CD4-positive, alpha-beta memory T cell (primary cell): Measurements from ENCODE around the gene GPX2. TPM values are rescaled to one million over a fixed set of nuclear protein-coding genes. Genes with fewer than 3 reads are reported as not detected.

Experiments used
- CTCF ChIA-PET: fragments of 350-600 bp; sonication (Branson Sonifier 250); formaldehyde crosslinking; loops from one replicate; lab custom pipeline; 2021; ENCODE audit warnings: inconsistent platforms; ENCODE audit not compliant: partially characterized antibody; lab: Charles Lee
- POLR2A ChIA-PET: fragments of 350-600 bp; sonication (Branson Sonifier 250); formaldehyde crosslinking; loops from one replicate; lab custom pipeline; 2021; ENCODE audit not compliant: partially characterized antibody; lab: Charles Lee
- DNase-seq, 5 donors: peaks; one replicate each; pipeline versions ENCODE4 v3.0.0 to v3.0.0-alpha.2; 2020 to 2022; ENCODE audit warnings: mixed read lengths in 1 of 5
- H3K27ac ChIP-seq: one replicate; pipeline ENCODE4 v1.7.0; 2013; ENCODE audit warnings: low read depth, low read length
- H3K27me3 ChIP-seq: 2 replicates; pipeline ENCODE4 v1.7.0; 2013; ENCODE audit warnings: mild to moderate bottlenecking, low read length, moderate library complexity; ENCODE audit not compliant: insufficient read depth
- H3K36me3 ChIP-seq: 2 replicates; pipeline ENCODE4 v1.7.0; 2013; ENCODE audit warnings: mild to moderate bottlenecking, low read length, moderate library complexity; ENCODE audit not compliant: insufficient read depth
- H3K4me1 ChIP-seq: 2 replicates; pipeline ENCODE4 v1.7.0; 2013; ENCODE audit warnings: mild to moderate bottlenecking, low read length, moderate library complexity; ENCODE audit not compliant: insufficient read depth
- H3K4me3 ChIP-seq, 2 donors: one replicate each; pipeline ENCODE4 v1.7.0; 2013; ENCODE audit warnings: low read length in 2 of 2, mild to moderate bottlenecking in 1 of 2
- H3K9me3 ChIP-seq, 2 donors: one replicate each; pipeline ENCODE4 v1.7.0; 2013; ENCODE audit warnings: low read length in 2 of 2, control low read depth in 1 of 2; ENCODE audit not compliant: control insufficient read depth in 1 of 2
- H3K27ac Mint-ChIP-seq, 7 donors: one replicate each; pipeline ENCODE4 v1.8.0; 2020 to 2021; ENCODE audit warnings: mixed read lengths in 7 of 7, mild to moderate bottlenecking in 6 of 7, inconsistent platforms in 3 of 7, moderate library complexity in 3 of 7
- H3K27me3 Mint-ChIP-seq, 2 donors: one replicate each; pipeline ENCODE4 v1.8.0; 2020 to 2021; ENCODE audit warnings: mixed read lengths in 2 of 2
- H3K36me3 Mint-ChIP-seq, 2 donors: one replicate each; pipeline ENCODE4 v1.8.0; 2020 to 2021; ENCODE audit warnings: mixed read lengths in 2 of 2, inconsistent platforms in 1 of 2, mild to moderate bottlenecking in 1 of 2
- H3K4me1 Mint-ChIP-seq, 4 donors: one replicate each; pipeline ENCODE4 v1.8.0; 2020 to 2021; ENCODE audit warnings: mixed read lengths in 4 of 4, mild to moderate bottlenecking in 1 of 4
- H3K4me3 Mint-ChIP-seq, 8 donors: one replicate each; pipeline ENCODE4 v1.8.0; 2020 to 2021; ENCODE audit warnings: mixed read lengths in 8 of 8, mild to moderate bottlenecking in 7 of 8, moderate library complexity in 6 of 8, inconsistent platforms in 3 of 8
- H3K9me3 Mint-ChIP-seq, 8 donors: one replicate each; pipeline ENCODE4 v1.8.0; 2020 to 2021; ENCODE audit warnings: mixed read lengths in 8 of 8, mild to moderate bottlenecking in 5 of 8, inconsistent platforms in 3 of 8, moderate library complexity in 1 of 8
- intact Hi-C: fragments of 100-400 bp; cut with micrococcal nuclease; formaldehyde crosslinking; loops from one replicate; pipeline ENCODE4 v1.15.1; 2023
- polyA plus RNA-seq, 2 donors: library from polyadenylated mRNA; unstranded; fragments of 300-500 nt; fragmentation: Illumina TruSeq; gene quantifications; one replicate each; pipeline ENCODE4 v1.2.3, GENCODE V29; 2021
- total RNA-seq, 2 experiments: library from RNA; stranded (reverse); gene quantifications; one replicate each; pipeline ENCODE4 v1.2.3, GENCODE V29; 2021

GPX2 gene
- total and polyA plus RNA-seq, 4 experiments from 2014 or later, result not detected

GRCh38 chr14:64944041-64944440 is 1.5 kb upstream of the GPX2 start:
- Mint-ChIP-seq H3K4me1 (peaks cover 28 to 63% (median 41%) of the 10 kb centered on the region in 4 donors), H3K4me3 (no peak overlapping the region), H3K27ac (peak overlapping the region in 4 of 7 donors; percentile 35 to 68 (median 62)), H3K9me3 (no peaks in the 10 kb centered on the region), H3K36me3 (peaks cover 36 to 72% of the 10 kb centered on the region in 2 donors), H3K27me3 (no peaks in the 10 kb centered on the region)
- Histone ChIP-seq H3K4me3 (no peak overlapping the region), H3K36me3 (peaks cover 10% of the 10 kb centered on the region), H3K27me3 (no peaks in the 10 kb centered on the region), H3K27ac (no peak overlapping the region), H3K4me1 (no peaks in the 10 kb centered on the region), H3K9me3 (no peaks in the 10 kb centered on the region)
- CTCF ChIA-PET, result interaction anchor here (1.2 to 2.0 kb wide), 2 partner anchors 9 to 12 kb away, joined by 4 to 8 read pairs; no protein-coding TSS in a partner anchor
- intact Hi-C loops, result no loop called here
- no peak for DNase-seq
- POLR2A ChIA-PET, result interaction anchor here (1.1 to 1.2 kb wide), 2 partner anchors 29 to 52 kb away, joined by 3 read pairs; no protein-coding TSS in a partner anchor

DNA sequence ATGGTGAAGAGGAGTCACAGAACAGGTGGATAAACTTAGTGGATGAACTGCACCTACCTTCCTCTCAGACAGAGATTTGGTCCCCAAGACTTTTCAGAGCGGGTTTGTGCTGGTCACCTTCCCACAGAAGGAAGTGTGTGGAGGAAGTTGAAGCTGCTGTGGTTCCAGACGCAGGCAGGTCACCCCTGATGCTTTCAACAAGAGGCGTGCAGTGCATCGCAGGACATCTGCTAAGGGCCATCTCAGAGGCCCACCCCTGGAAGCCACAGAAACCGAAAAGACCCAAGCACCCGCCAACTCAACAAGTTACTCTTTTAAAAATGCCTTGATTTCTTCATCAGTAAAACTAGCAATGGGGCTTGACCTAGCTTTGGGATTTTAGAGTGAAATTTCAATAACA is 1.0 kb upstream of the GPX2 start:
- intact Hi-C loops, result no loop called here
- peaks cover 12% of the 10 kb centered on the region for H3K36me3 ChIP-seq
- no peaks in the 10 kb centered on the region for H3K27me3 Mint-ChIP-seq
- ChIA-PET POLR2A (interaction anchor here (1.1 to 1.2 kb wide), 2 partner anchors 29 to 52 kb away, joined by 3 read pairs; no protein-coding TSS in a partner anchor), CTCF (interaction anchor here (1.2 to 2.0 kb wide), 2 partner anchors 9 to 12 kb away, joined by 4 to 8 read pairs; no protein-coding TSS in a partner anchor)
- peaks cover 36 to 73% of the 10 kb centered on the region in 2 donors for H3K36me3 Mint-ChIP-seq
- no peak overlapping the region for H3K4me3 ChIP-seq
- no peaks in the 10 kb centered on the region for H3K4me1 ChIP-seq
- H3K4me1 Mint-ChIP-seq, result peaks cover 30 to 67% (median 46%) of the 10 kb centered on the region in 4 donors
- H3K27me3 ChIP-seq, result no peaks in the 10 kb centered on the region
- no peak for DNase-seq
- no peaks in the 10 kb centered on the region for H3K9me3 ChIP-seq
- H3K27ac ChIP-seq, result no peak overlapping the region
- no peak overlapping the region for H3K4me3 Mint-ChIP-seq
- no peaks in the 10 kb centered on the region for H3K9me3 Mint-ChIP-seq
- peak overlapping the region in 4 of 7 donors; percentile 2 to 78 (median 66) for H3K27ac Mint-ChIP-seq

GRCh38 chr14:64940336-64940910 is 2.1 kb downstream of the GPX2 start:
- no peak overlapping the region for H3K4me3 Mint-ChIP-seq
- Histone ChIP-seq H3K4me3 (no peak overlapping the region), H3K27ac (no peak overlapping the region), H3K36me3 (peaks cover 17% of the 10 kb centered on the region), H3K9me3 (no peaks in the 10 kb centered on the region), H3K27me3 (no peaks in the 10 kb centered on the region), H3K4me1 (peaks cover 10% of the 10 kb centered on the region)
- H3K27ac Mint-ChIP-seq, result peak overlapping the region; percentile 42 to 83 (median 72)
- peaks cover 36 to 82% (median 61%) of the 10 kb centered on the region in 4 donors for H3K4me1 Mint-ChIP-seq
- POLR2A ChIA-PET, result interaction anchor here (1.9 kb wide), 1 partner anchor 13 kb away, joined by 5 read pairs; no protein-coding TSS in a partner anchor
- no peak for DNase-seq
- intact Hi-C loops, result no loop called here
- H3K9me3 Mint-ChIP-seq, result no peaks in the 10 kb centered on the region
- H3K36me3 Mint-ChIP-seq, result peaks cover 45 to 82% of the 10 kb centered on the region in 2 donors
- CTCF ChIA-PET, result interaction anchor here (0.6 to 1.9 kb wide), 5 partner anchors 11 to 46 kb away, joined by 3 to 5 read pairs (median 3); partner anchors contain the start of gene FNTB
- H3K27me3 Mint-ChIP-seq, result no peaks in the 10 kb centered on the region

- Mint-ChIP-seq H3K36me3 (peaks cover 49 to 81% of the 10 kb centered on the region in 2 donors), H3K27me3 (no peaks in the 10 kb centered on the region), H3K4me1 (peaks cover 38 to 82% (median 63%) of the 10 kb centered on the region in 4 donors), H3K4me3 (no peak overlapping the region), H3K9me3 (no peaks in the 10 kb centered on the region), H3K27ac (peak overlapping the region in 6 of 7 donors; percentile 21 to 76 (median 66))
- CTCF ChIA-PET, result interaction anchor here (0.6 to 1.9 kb wide), 4 partner anchors 11 to 47 kb away, joined by 3 to 5 read pairs (median 4); partner anchors contain the start of gene FNTB
- POLR2A ChIA-PET, result interaction anchor here (0.6 to 1.9 kb wide), 2 partner anchors 12 to 30 kb away, joined by 3 to 5 read pairs; no protein-coding TSS in a partner anchor
- no peaks in the 10 kb centered on the region for H3K27me3 ChIP-seq
- intact Hi-C loops, result no loop called here
- no peak for DNase-seq
- no peaks in the 10 kb centered on the region for H3K9me3 ChIP-seq
- H3K4me3 ChIP-seq, result no peak overlapping the region
- peaks cover 15% of the 10 kb centered on the region for H3K4me1 ChIP-seq
- H3K36me3 ChIP-seq, result peaks cover 18% of the 10 kb centered on the region
- no peak overlapping the region for H3K27ac ChIP-seq
These were observed 2.7 kb downstream of the GPX2 start for GRCh38 chr14:64939817-64940190.

DNA sequence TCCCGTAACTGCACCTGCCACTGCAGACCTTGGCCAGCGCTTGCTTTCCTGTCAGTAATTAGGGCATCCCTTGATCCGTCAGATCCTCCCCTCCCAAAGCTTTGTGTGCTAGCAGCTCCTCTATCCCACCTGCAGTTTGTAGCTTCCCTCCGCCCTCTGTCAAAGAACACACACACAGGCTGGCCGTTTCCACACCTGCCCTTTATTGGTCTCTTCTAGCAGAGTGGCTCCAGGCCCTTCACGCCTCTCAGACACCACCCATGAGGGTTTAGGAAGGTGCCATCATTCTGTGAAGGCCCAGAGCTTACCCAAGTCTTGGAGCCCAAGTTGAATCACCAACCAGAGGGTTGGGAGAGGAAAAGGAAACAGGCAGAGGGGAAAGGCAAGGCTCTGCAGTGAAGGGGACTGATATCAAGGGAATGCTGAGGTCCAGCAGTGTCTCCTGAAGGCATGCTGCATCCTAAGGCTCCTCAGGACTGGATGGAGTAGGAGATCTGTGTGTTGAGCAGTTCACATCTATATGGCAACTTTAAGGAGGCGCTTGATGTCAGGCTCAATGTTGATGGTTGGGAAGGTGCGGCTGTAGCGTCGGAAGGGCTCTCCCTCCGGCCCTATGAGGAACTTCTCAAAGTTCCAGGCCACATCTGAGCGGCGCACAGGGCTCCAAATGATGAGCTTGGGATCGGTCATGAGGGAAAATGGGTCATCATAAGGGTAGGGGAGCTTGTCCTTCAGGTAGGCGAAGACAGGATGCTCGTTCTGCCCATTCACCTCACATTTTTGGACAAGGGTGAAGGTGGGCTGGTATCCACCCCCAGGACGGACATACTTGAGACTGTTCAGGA is 3.4 kb downstream of the GPX2 start:
- Histone ChIP-seq H3K4me3 (no peak overlapping the region), H3K27ac (no peak overlapping the region), H3K27me3 (no peaks in the 10 kb centered on the region), H3K9me3 (no peaks in the 10 kb centered on the region), H3K4me1 (peaks cover 17% of the 10 kb centered on the region), H3K36me3 (peaks cover 24% of the 10 kb centered on the region)
- intact Hi-C loops, result no loop called here
- Mint-ChIP-seq H3K27me3 (no peaks in the 10 kb centered on the region), H3K4me1 (peaks cover 44 to 84% (median 65%) of the 10 kb centered on the region in 4 donors), H3K4me3 (peak overlapping the region in 1 of 8 donors; percentile 0), H3K27ac (peak overlapping the region in 4 of 7 donors; percentile 25 to 75 (median 48)), H3K36me3 (peaks cover 55 to 81% of the 10 kb centered on the region in 2 donors), H3K9me3 (no peaks in the 10 kb centered on the region)
- ChIA-PET POLR2A (interaction anchor here (0.6 to 1.9 kb wide), 4 partner anchors 9 to 30 kb away, joined by 3 to 5 read pairs (median 4); no protein-coding TSS in a partner anchor), CTCF (interaction anchor here (1.3 to 1.9 kb wide), 4 partner anchors 12 to 47 kb away, joined by 3 to 5 read pairs (median 4); no protein-coding TSS in a partner anchor)
- DNase-seq, result no peak

- CTCF ChIA-PET, result interaction anchor here (1.1 to 2.3 kb wide), 2 partner anchors 13 to 46 kb away, joined by 3 to 19 read pairs; no protein-coding TSS in a partner anchor
- POLR2A ChIA-PET, result no interaction called here
- Mint-ChIP-seq H3K9me3 (no peaks in the 10 kb centered on the region), H3K4me1 (peaks cover 37 to 83% (median 56%) of the 10 kb centered on the region in 4 donors), H3K36me3 (peaks cover 55 to 82% of the 10 kb centered on the region in 2 donors), H3K4me3 (no peak overlapping the region), H3K27me3 (no peaks in the 10 kb centered on the region), H3K27ac (peak overlapping the region in 6 of 7 donors; percentile 13 to 70 (median 62))
- H3K4me3 ChIP-seq, result no peak overlapping the region
- H3K27me3 ChIP-seq, result no peaks in the 10 kb centered on the region
- no peaks in the 10 kb centered on the region for H3K9me3 ChIP-seq
- peaks cover 17% of the 10 kb centered on the region for H3K4me1 ChIP-seq
- DNase-seq, result no peak
- intact Hi-C loops, result no loop called here
- no peak overlapping the region for H3K27ac ChIP-seq
- peaks cover 28% of the 10 kb centered on the region for H3K36me3 ChIP-seq
These were observed 4.7 kb downstream of the GPX2 start for GRCh38 chr14:64937821-64938193.
